Erythroblast (primary cell): ENCODE measurements around the gene WDR3.
"Not testable (repeated sequence)": the region's sequence is repeated elsewhere in the genome, so short reads cannot be mapped to it uniquely, and the experiment has no call there.

ENCODE experiments used
- GATA1 ChIP-seq: IDR thresholded peaks from 2 replicates; pipeline ENCODE4 v1.6.1; 2011; ENCODE audit warnings: low read depth, mild to moderate bottlenecking, control low read depth, low read length, moderate library complexity
- POLR2A ChIP-seq: IDR thresholded peaks from 2 replicates; pipeline ENCODE4 v1.6.1; 2011; ENCODE audit warnings: mild to moderate bottlenecking, low read length

- not testable (repeated sequence) for TF ChIP-seq POLR2A, GATA1
These were observed 6.8 kb upstream of the WDR3 start for GRCh38 chr1:117922717-117923116.
